Endothelial cell (in vitro differentiated cells): Measurements from ENCODE around the gene SPI1. TPM values are rescaled to one million over a fixed set of nuclear protein-coding genes. Genes with fewer than 3 reads are reported as not detected.

Source experiments
- DNase-seq: peaks from one replicate; pipeline ENCODE4 v3.0.0; 2021; ENCODE audit warnings: low spot score
- H3K27ac Mint-ChIP-seq: one replicate; pipeline ENCODE4 v1.8.0; 2021; ENCODE audit warnings: mixed read lengths, inconsistent platforms; ENCODE audit not compliant: unreplicated experiment
- H3K27me3 Mint-ChIP-seq: one replicate; pipeline ENCODE4 v1.8.0; 2021; ENCODE audit warnings: mild to moderate bottlenecking, moderate library complexity, mixed read lengths, inconsistent platforms; ENCODE audit not compliant: unreplicated experiment
- H3K36me3 Mint-ChIP-seq: one replicate; pipeline ENCODE4 v1.8.0; 2021; ENCODE audit warnings: mild to moderate bottlenecking, low read depth, mixed read lengths, inconsistent platforms; ENCODE audit not compliant: unreplicated experiment
- H3K4me1 Mint-ChIP-seq: one replicate; pipeline ENCODE4 v1.8.0; 2021; ENCODE audit warnings: mild to moderate bottlenecking, mixed read lengths, inconsistent platforms; ENCODE audit not compliant: unreplicated experiment
- H3K4me3 Mint-ChIP-seq: one replicate; pipeline ENCODE4 v1.8.0; 2021; ENCODE audit warnings: mild to moderate bottlenecking, mixed read lengths, inconsistent platforms; ENCODE audit not compliant: unreplicated experiment
- H3K9me3 Mint-ChIP-seq: one replicate; pipeline ENCODE4 v1.8.0; 2021; ENCODE audit warnings: mixed read lengths, inconsistent platforms; ENCODE audit not compliant: unreplicated experiment
- CTCF ChIP-seq: fragments of 200-600 bp; sonication (generic); IDR thresholded peaks from one replicate; pipeline ENCODE4 v1.5.0; 2021; ENCODE audit warnings: antibody characterized with exemption; ENCODE audit not compliant: unreplicated experiment
- total RNA-seq: library from RNA; stranded (reverse); fragmentation: NEBNext Ultra II Directional; extraction: Animal tissue kit (Norgen Biotek cat#: 25700); gene quantifications from one replicate; pipeline ENCODE4 v1.2.1, GENCODE V29; 2021; ENCODE audit not compliant: unreplicated experiment

SPI1 gene
- total RNA-seq, 1 donor from 2014 or later, result not detected

GRCh38 chr11:47409440-47410369 is 31.4 kb upstream of the SPI1 start:
- H3K4me3 Mint-ChIP-seq, result peak overlapping the region; percentile 91
- peaks cover 8% of the 10 kb centered on the region for H3K36me3 Mint-ChIP-seq
- H3K27me3 Mint-ChIP-seq, result peaks cover 15% of the 10 kb centered on the region
- no peak overlapping the region for H3K27ac Mint-ChIP-seq
- no peaks in the 10 kb centered on the region for H3K9me3 Mint-ChIP-seq
- no peak for DNase-seq
- no peak for TF ChIP-seq CTCF
- H3K4me1 Mint-ChIP-seq, result peaks cover 6% of the 10 kb centered on the region

- H3K4me1 Mint-ChIP-seq, result peaks cover 6% of the 10 kb centered on the region
- peaks cover 4% of the 10 kb centered on the region for H3K36me3 Mint-ChIP-seq
- DNase-seq, result peak; percentile 47
- peak overlapping the region; percentile 57 for H3K27ac Mint-ChIP-seq
- no peaks in the 10 kb centered on the region for H3K9me3 Mint-ChIP-seq
- H3K4me3 Mint-ChIP-seq, result peak overlapping the region; percentile 91
- no peak for TF ChIP-seq CTCF
- H3K27me3 Mint-ChIP-seq, result peaks cover 10% of the 10 kb centered on the region
Measured at GRCh38 chr11:47408598-47409439, 30.5 kb upstream of the SPI1 start.

GRCh38 chr11:47407746-47408590 is 29.6 kb upstream of the SPI1 start, which contains the start of gene SLC39A13:
Gene SLC39A13 (plus strand): TSS chr11:47408590. CDS start chr11:47410095, 1,505 bp downstream.
- Mint-ChIP-seq H3K27ac (peak within 1 kb of the TSS; percentile 80), H3K9me3 (no peaks in the 10 kb centered on the region), H3K4me1 (peaks cover 6% of the 10 kb centered on the region), H3K4me3 (peak within 1 kb of the TSS; percentile 91), H3K27me3 (peaks cover 9% of the 10 kb centered on the region), H3K36me3 (no peaks in the 10 kb centered on the region)
- DNase-seq, result peak; percentile 96
- TF ChIP-seq CTCF, result peak; percentile 86

- H3K4me1 Mint-ChIP-seq, result peaks cover 6% of the 10 kb centered on the region
- H3K27ac Mint-ChIP-seq, result peak overlapping the region; percentile 80
- H3K4me3 Mint-ChIP-seq, result peak overlapping the region; percentile 91
- H3K9me3 Mint-ChIP-seq, result no peaks in the 10 kb centered on the region
- peaks cover 9% of the 10 kb centered on the region for H3K27me3 Mint-ChIP-seq
- no peaks in the 10 kb centered on the region for H3K36me3 Mint-ChIP-seq
- no peak for DNase-seq
- no peak for TF ChIP-seq CTCF
Measured at GRCh38 chr11:47406896-47407745, 28.8 kb upstream of the SPI1 start.
